Activated T-cell treated with anti-CD3 and anti-CD28 coated beads for 4 hours (primary cell): ENCODE measurements around the gene VIPR2.

Experiments
- DNase-seq: peaks from one replicate; pipeline ENCODE4 v3.0.0-alpha.2; 2020

The VIPR2 gene

GRCh38 chr7:159036916-159037605 lies 107.6 kb downstream of the VIPR2 start:
- no peak for DNase-seq

- no peak for DNase-seq
Observed at GRCh38 chr7:159035571-159036073, 109.0 kb downstream of the VIPR2 start.

DNA sequence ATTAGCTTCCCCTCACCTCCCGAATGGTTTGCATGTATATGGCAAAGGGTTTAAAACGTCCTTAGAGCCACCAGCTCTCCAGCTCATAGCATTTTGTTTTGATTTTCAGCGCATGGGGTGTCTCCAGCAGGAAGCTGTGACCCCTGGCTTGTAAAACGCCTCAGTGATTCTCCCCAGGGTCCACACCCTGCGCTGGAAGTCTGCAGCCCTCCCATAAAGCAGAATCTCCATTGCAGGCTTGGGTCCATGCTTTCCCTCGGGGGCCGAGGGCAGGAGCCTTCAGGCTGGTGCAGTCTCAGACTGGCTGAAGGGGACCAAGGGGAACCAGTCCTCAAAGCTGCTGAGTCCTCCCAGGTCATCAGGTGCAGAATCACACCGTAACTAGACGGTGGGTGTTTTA lies 109.7 kb downstream of the VIPR2 start:
- DNase-seq: no peak

DNA sequence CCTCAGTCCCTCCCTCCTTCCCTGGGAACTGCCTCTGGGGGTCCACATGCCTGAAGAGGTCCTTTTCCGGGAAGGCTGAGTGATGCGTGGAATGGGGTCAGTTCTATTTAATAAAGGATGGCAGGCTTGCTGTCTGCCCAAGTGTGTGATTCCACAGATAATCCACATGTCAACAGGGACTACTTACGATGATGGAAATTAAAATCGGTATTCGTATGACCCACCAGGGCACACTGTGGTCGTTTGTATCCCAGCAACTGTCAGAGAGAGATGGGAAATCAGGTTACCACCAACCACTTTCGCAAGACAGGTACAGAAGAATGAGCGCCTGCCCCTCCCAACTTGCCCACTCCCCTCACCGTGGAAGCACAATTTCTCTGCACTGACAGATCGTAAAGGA lies 110.3 kb downstream of the VIPR2 start:
- DNase-seq: no peak

DNA sequence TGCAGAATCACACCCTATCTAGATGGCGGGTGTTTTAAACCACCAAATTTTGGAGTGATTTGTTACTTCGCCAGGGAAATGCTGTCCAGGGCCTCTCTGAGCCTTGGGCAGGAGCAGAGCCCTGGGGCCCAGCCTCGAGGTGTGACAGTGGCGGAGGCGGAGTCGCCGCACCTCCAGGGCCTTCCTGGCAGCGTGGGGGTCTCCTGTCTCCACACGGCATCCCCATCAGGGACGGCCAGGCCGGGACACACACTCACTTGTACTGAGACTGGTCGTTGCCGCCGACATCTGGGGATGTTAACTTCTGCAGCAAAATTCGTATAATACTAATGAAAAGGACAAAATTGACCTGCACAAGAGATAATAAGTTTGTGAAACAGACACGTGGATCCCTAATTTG lies 110.7 kb downstream of the VIPR2 start:
- no peak for DNase-seq

- DNase-seq: no peak
Observed at GRCh38 chr7:159033473-159033825, 111.2 kb downstream of the VIPR2 start.

- DNase-seq: no peak
Observed at GRCh38 chr7:159032753-159033472, 111.8 kb downstream of the VIPR2 start.

DNA sequence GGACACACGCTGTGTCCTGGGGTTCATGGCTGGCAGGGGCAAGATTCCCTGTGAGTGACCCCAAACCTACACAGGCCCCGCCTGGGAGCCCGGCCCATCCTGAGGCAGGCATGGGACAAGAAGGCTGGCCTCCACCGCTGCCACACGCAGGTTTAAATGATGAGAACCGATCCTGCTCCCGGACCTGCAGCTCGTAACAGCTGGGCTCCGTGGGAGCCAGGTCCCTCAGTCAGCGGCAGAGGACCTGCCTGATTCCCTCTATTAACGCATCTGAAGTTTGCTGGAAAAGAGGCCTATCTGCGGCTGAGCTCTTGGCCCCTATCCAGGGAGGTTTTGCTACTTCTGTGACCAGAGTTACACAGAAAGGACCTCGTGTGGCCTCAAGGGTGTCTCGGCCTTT lies 112.3 kb downstream of the VIPR2 start:
- DNase-seq: no peak

DNA sequence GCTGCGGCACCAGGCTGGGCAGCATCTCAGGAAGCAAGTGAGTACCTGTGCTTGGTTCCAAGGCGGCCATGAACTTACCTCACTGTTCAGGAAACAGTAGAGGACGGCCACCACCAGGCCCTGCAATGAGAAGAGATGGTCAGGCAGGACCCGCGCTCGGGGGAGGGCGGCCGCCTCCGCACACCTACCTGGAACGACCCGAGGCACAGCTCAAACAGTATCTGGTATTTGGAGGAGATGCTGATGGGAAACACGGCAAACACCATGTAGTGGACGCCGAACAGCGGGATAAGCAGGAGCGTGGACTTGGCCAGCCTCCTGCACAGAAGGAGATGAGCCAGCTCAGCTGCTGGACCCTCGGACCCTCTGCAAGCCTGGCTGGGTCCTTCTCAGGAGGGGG lies 112.9 kb downstream of the VIPR2 start:
- DNase-seq: no peak

GRCh38 chr7:159031135-159031701 lies 113.4 kb downstream of the VIPR2 start:
- no peak for DNase-seq

GRCh38 chr7:159030490-159031134 lies 114.1 kb downstream of the VIPR2 start:
- no peak for DNase-seq

DNA sequence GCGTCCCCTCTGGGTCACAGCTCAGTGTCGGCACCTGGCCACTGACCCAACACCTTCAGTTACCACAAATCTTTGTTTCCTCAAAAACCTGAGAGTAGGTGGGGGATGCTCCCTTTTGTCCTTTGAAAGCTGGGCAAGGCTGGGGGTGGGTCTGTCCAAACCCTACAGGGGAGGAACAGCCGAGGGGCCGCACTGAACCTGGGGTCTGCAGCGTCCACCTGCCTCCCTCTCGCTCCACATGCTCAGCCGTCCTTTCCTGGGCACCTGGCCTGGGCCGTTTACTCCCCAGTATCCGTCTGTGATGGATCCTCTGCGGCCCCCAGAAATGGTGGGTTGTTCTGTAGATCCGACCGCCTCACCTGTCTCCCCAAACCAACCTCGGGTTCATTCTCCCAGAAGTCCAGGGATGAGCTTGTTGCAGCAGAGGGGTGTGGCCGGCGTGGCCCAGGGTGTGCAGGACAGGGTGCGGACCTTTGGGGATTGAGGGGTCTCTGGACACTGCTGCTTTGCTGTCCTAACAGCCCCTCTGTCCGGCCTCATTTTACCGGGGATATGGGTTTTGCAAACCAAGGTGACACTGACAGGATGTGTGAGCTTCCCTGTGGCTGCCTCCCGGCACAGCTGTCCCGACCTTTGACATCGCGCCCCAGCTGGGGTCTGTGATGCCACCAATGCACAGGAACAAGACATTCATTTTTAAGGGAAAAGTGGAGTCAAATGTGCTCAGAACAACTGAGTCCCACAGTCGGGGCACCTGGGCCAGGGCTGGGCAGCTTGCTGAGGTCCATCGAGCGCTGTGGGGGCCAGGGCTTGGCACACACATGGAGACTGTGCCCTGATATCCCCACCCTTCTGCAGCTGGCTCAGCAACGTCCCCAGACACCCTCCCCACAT lies 115.9 kb downstream of the VIPR2 start:
- no peak for DNase-seq

GRCh38 chr7:159027789-159028507 lies 116.7 kb downstream of the VIPR2 start:
- no peak for DNase-seq

GRCh38 chr7:159027056-159027788 lies 117.4 kb downstream of the VIPR2 start:
- no peak for DNase-seq

GRCh38 chr7:159026271-159027055 lies 118.2 kb downstream of the VIPR2 start:
- no peak for DNase-seq

GRCh38 chr7:159025161-159025779 lies 119.4 kb downstream of the VIPR2 start:
- no peak for DNase-seq

GRCh38 chr7:159024280-159024951 lies 120.3 kb downstream of the VIPR2 start:
- DNase-seq: no peak

DNA sequence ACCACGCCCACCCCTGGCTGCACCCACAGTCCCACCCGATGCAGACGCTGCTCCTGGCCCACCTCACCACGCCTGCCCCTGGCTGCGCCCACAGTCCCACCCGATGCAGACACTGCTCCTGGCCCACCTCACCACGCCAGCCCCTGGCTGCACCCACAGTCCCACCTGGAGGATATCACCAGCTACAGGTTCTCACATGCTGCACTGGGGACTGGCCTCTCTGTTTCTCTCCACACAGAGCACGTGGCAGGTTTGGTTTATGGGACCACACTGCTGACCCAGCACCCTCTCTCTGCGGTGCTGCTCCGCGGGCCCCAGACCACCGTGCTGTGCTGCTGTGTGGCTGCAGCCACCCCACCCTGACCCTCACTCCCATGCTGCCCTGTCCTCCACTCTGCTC lies 120.9 kb downstream of the VIPR2 start:
- DNase-seq: no peak

- no peak for DNase-seq
Observed at GRCh38 chr7:159023206-159023605, 121.5 kb downstream of the VIPR2 start.
